ENCODE results near the gene TNS2.

The TNS2 gene

DNA sequence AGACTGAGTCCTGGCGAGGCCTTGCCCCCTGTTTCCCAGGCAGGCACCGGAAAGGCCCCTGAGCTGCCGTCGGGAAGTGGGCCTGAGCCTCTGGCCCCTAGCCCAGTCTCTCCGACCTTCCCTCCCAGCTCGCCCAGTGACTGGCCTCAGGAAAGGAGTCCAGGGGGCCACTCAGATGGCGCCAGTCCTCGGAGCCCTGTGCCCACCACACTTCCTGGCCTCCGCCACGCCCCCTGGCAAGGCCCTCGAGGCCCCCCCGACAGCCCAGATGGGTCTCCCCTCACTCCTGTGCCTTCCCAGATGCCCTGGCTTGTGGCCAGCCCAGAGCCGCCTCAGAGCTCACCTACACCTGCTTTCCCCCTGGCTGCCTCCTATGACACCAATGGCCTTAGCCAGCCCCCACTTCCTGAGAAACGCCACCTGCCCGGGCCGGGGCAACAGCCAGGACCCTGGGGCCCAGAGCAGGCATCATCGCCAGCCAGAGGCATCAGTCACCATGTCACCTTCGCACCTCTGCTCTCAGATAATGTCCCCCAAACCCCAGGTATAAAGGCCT is 10.9 kb downstream of the TNS2 start:
- Histone ChIP-seq H3K9ac (ENCODE audit: low read depth, low read length) (no peak overlapping the region), H3K79me2 (ENCODE audit: insufficient read depth, low read length) (no peaks in the 10 kb centered on the region), H3K4me1 (ENCODE audit: insufficient read depth, low read length) (no peaks in the 10 kb centered on the region), H2AFZ (ENCODE audit: low read depth, low read length) (no peak overlapping the region), H3K4me3 (ENCODE audit: low read depth in 1 of 2, low read length in 2 of 2) (no peak overlapping the region), H3K27me3 (ENCODE audit: insufficient read depth, low read length, poor library complexity) (no peaks in the 10 kb centered on the region), H3K9me3 (ENCODE audit: insufficient read depth, low read length, severe bottlenecking) (no peaks in the 10 kb centered on the region), H3K27ac (ENCODE audit: low read length) (no peak overlapping the region), H3K4me2 (ENCODE audit: insufficient read depth, low read length) (no peak overlapping the region), H4K20me1 (ENCODE audit: insufficient read depth, low read length) (no peaks in the 10 kb centered on the region), H3K36me3 (ENCODE audit: insufficient read depth, low read length) (peaks cover 14% of the 10 kb centered on the region)
- ATAC-seq (ENCODE audit: insufficient read depth, low read depth) = no peak
- TF ChIP-seq, protein P1, sequence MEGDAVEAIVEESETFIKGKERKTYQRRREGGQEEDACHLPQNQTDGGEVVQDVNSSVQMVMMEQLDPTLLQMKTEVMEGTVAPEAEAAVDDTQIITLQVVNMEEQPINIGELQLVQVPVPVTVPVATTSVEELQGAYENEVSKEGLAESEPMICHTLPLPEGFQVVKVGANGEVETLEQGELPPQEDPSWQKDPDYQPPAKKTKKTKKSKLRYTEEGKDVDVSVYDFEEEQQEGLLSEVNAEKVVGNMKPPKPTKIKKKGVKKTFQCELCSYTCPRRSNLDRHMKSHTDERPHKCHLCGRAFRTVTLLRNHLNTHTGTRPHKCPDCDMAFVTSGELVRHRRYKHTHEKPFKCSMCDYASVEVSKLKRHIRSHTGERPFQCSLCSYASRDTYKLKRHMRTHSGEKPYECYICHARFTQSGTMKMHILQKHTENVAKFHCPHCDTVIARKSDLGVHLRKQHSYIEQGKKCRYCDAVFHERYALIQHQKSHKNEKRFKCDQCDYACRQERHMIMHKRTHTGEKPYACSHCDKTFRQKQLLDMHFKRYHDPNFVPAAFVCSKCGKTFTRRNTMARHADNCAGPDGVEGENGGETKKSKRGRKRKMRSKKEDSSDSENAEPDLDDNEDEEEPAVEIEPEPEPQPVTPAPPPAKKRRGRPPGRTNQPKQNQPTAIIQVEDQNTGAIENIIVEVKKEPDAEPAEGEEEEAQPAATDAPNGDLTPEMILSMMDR (IDR thresholded peaks at IDR 0.05; ENCODE audit: borderline replicate concordance, extremely low read depth, low read length, poor library complexity, severe bottlenecking) = no peak
- TF ChIP-seq EZH2 (IDR thresholded peaks at IDR 0.05; ENCODE audit: borderline replicate concordance, low read depth, low read length, severe bottlenecking) = no peak
- DNase-seq = no peak

DNA sequence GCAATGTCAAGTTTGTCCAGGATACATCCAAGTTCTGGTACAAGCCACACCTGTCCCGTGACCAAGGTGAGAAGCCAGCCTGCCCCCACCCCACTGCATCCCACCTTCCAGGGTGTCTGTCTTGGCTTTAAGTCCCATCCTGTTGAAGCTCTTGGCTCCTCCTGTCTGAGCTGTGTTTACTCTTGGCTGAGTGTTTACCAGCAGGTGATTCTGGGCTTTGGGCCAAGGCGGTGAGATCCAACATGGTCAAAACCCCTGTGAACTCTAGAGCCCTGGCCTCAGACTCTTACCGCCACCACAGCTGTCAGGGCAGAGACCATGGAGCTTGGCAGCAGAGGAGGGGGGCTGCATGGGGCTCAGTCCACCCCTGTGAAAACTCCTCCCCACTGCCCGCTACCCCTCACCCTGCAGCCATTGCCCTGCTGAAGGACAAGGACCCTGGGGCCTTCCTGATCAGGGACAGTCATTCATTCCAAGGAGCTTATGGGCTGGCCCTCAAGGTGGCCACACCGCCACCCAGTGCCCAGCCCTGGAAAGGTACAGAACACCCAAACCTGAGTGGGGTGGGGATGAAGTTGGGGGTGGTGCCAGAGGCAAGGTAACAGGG is 11.6 kb downstream of the TNS2 start:
- Histone ChIP-seq H3K36me3 (ENCODE audit: insufficient read depth, low read length) (peaks cover 21% of the 10 kb centered on the region), H2AFZ (ENCODE audit: low read depth, low read length) (no peak overlapping the region), H3K4me1 (ENCODE audit: insufficient read depth, low read length) (no peaks in the 10 kb centered on the region), H4K20me1 (ENCODE audit: insufficient read depth, low read length) (no peaks in the 10 kb centered on the region), H3K4me3 (ENCODE audit: low read depth in 1 of 2, low read length in 2 of 2) (no peak overlapping the region), H3K9ac (ENCODE audit: low read depth, low read length) (no peak overlapping the region), H3K27me3 (ENCODE audit: insufficient read depth, low read length, poor library complexity) (no peaks in the 10 kb centered on the region), H3K4me2 (ENCODE audit: insufficient read depth, low read length) (no peak overlapping the region), H3K27ac (ENCODE audit: low read length) (no peak overlapping the region), H3K9me3 (ENCODE audit: insufficient read depth, low read length, severe bottlenecking) (no peaks in the 10 kb centered on the region), H3K79me2 (ENCODE audit: insufficient read depth, low read length) (no peaks in the 10 kb centered on the region)
- TF ChIP-seq, protein P1 (IDR thresholded peaks at IDR 0.05; ENCODE audit: borderline replicate concordance, extremely low read depth, low read length, poor library complexity, severe bottlenecking) = peak; percentile 26
- no peak for TF ChIP-seq EZH2 (IDR thresholded peaks at IDR 0.05; ENCODE audit: borderline replicate concordance, low read depth, low read length, severe bottlenecking)
- no peak for DNase-seq
- 0 out of 3 replicates have a peak, but pooled peaks have one; percentile 8 for ATAC-seq (ENCODE audit: insufficient read depth, low read depth)

DNA sequence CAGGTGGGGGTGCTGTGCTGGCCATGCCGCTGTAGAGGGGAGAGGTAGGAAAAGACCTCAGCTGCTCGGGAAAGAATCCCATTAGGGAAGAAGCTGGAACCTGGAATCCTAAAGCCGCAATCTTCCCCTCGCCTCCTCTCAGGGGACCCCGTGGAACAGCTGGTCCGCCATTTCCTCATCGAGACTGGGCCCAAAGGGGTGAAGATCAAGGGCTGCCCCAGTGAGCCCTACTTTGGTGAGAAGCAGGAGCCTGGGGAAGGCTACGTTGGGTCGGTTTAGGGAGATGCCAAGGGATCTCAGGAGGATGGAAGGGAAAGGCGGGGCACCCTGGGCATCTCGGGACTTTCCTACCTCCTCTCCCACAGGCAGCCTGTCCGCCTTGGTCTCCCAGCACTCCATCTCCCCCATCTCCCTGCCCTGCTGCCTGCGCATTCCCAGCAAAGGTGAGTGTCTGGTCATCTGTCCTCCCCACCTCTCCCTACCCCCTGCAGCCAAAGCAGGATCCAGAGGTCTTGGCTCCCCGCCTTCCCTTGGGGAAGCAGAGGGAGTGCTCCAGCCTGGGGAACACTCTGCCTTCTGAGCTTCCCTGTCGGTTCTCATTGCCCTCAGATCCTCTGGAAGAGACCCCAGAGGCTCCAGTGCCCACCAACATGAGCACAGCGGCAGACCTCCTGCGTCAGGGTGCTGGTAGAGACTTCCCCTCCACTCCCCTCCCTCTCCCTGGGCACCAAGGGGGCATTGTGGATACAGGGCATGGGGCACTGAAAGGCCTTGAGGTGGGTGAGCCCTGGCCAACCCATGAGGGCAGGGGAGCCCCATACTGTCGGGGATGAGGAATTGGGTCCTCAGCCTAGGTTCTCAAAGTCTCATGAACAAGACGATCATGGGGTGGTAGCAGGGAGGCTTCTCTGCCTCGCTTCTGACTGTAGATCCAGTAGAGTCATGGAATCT is 12.4 kb downstream of the TNS2 start:
- Histone ChIP-seq H4K20me1 (ENCODE audit: insufficient read depth, low read length) (no peaks in the 10 kb centered on the region), H3K27me3 (ENCODE audit: insufficient read depth, low read length, poor library complexity) (no peaks in the 10 kb centered on the region), H3K27ac (ENCODE audit: low read length) (no peak overlapping the region), H3K4me3 (ENCODE audit: low read depth in 1 of 2, low read length in 2 of 2) (no peak overlapping the region), H2AFZ (ENCODE audit: low read depth, low read length) (no peak overlapping the region), H3K9me3 (ENCODE audit: insufficient read depth, low read length, severe bottlenecking) (no peaks in the 10 kb centered on the region), H3K9ac (ENCODE audit: low read depth, low read length) (no peak overlapping the region), H3K79me2 (ENCODE audit: insufficient read depth, low read length) (no peaks in the 10 kb centered on the region), H3K36me3 (ENCODE audit: insufficient read depth, low read length) (peaks cover 22% of the 10 kb centered on the region), H3K4me2 (ENCODE audit: insufficient read depth, low read length) (no peak overlapping the region), H3K4me1 (ENCODE audit: insufficient read depth, low read length) (no peaks in the 10 kb centered on the region)
- ATAC-seq (ENCODE audit: insufficient read depth, low read depth) (no peak), DNase-seq (no peak)
- TF ChIP-seq EZH2 (IDR thresholded peaks at IDR 0.05; ENCODE audit: borderline replicate concordance, low read depth, low read length, severe bottlenecking) = no peak
- TF ChIP-seq, protein P1 (IDR thresholded peaks at IDR 0.05; ENCODE audit: borderline replicate concordance, extremely low read depth, low read length, poor library complexity, severe bottlenecking) = no peak

All from DND-41 (cell line).